Stimulated activated CD4-positive, alpha-beta T cell treated with anti-CD3 and anti-CD28 coated beads, TNF-alpha, amount 100 ng/mL, for 1 hour (primary cell): ENCODE data around the gene OR56A4.

Experiments
- DNase-seq, 3 donors: peaks; one replicate each; pipeline ENCODE4 v3.0.0-alpha.2; 2020; ENCODE audit warnings: low read depth in 3 of 3, low spot score in 1 of 3

The OR56A4 gene, protein sequence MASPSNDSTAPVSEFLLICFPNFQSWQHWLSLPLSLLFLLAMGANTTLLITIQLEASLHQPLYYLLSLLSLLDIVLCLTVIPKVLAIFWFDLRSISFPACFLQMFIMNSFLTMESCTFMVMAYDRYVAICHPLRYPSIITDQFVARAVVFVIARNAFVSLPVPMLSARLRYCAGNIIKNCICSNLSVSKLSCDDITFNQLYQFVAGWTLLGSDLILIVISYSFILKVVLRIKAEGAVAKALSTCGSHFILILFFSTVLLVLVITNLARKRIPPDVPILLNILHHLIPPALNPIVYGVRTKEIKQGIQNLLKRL

DNA sequence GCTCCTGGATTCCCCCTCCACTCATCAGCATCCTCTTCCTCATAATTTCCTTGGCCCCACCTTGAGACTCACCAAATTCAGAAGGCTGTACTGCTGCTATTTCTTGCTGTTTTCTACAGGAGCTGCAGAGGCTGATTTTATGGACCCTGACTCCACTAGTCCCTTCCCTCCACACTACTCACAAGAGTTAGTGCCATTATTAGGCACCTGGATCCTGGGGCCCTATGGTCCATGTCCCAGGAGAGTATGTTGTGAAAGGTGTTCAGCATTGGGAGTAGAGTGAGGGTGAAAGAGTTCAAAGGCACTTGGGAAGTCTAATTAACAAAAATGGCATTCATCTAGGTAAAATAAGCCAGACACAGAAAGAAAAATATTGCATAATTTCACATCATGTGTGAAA, at the start of gene OR56A4:
Gene OR56A4 (minus strand): TSS at position 101 of the 400 bp plus-strand sequence. CDS start 3,954 bp downstream, outside the sequence.
- no peak for DNase-seq

DNA sequence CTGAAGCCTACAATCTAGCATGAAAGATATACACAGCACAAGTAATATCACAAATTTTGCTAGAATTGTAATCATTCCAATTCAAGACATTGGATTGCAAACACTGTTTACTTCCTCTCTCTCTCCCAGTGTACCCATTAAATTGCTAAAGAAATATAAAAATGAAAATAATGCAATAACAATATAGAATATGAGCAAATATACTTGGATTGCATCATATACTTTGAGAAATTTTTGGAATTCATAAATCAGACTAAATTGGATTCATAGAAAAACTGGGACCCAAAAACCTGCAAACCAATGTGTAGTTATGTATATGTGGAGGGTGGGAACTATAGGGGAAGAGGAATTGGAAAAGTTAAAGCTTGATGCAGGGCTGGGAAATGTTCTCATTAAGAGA, 48.8 kb upstream of the OR56A4 start:
- DNase-seq, result no peak

DNA sequence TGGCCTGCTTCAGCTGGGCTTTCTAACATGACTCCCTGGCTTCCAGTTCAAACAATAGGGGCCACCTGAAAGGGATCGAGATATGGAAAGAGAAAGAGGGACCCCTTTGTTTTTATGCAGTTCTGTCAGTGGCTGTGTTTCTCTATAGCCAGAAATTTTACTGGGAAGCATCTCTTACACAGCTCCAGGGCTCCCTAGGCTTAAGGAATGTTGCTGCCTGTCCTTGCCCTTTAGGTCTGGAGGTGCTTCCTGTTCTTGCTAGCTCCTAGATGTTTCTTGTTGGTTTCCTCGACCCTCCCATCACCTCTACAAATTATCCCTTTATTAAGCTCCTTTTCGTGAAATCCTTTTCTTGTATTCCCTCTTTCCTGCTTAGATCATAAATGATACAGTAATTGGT, 45.6 kb upstream of the OR56A4 start:
- DNase-seq, result no peak

DNA sequence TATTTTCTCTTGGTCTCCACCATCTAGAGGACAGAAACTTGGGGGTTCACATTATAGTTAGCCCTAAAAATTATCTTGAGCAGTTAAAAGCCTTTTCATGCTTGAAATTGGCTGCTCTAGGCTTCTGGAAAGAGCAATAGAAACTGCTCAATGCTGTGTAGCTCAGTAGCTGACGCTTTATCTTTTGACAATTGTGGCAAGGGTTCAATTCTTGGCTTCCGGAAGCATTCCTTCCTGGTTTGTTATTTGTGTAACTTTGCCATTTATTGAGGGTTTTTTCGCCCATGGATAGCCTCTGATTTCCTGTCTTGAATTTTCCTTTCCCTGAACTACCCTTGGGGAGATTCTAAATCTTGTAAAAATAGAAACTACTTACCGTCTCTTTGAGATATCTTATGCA, 34.1 kb upstream of the OR56A4 start:
- no peak for DNase-seq

DNA sequence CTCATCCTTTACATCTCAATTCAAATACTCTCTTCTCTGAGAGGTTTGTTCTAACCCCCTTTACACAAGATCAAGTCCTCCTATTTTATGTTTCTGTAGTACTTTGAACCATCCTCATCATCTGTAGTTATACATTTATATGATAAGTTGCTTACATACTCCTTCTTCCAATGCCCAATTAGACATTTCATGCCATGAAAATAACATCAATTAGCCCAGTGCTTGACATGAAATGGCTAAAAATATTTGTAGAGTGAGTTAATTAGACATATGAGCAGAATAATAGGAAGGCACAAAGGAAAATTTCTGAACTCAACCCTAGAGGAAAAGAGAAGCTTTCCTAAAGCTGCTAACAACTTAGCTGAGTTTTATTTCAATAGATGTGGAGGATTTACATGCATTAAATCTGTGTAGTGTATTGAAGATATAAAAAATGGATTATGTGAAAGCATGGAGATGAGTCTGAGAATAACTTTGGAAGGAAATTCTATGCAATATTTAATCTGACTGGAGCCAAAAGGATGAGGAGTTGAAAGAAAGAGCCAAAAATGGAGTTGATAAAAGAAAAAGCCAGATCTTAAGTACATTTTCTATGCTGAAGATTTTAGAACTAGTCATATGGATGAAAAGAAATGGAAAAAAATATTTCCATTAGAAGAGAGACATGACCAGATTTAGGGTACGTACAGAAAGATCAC, 24.1 kb upstream of the OR56A4 start, which contains the start of gene OR56A1:
Gene OR56A1 (minus strand): TSS at position 51 of the 698 bp plus-strand sequence. CDS start 3,066 bp downstream, outside the sequence.
- DNase-seq, result no peak

DNA sequence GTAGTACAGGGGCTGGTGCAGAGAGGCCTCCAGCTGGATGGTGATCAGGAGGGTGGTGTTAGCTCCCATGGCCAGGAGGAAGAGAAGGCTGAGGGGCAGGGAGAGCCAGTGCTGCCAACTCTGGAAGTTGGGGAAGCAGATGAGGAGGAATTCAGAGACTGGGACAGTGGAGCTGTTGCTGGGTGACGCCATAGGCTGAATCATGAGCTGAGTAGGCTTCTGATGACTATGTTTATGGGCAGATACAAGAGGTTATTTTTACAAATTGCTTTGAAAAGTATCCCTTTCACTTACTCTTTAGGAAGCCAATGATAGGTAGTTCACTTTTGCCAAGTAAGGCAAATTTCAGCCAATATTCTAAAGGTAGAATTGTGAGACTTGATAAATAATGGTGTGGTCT, 20.8 kb upstream of the OR56A4 start:
- no peak for DNase-seq

DNA sequence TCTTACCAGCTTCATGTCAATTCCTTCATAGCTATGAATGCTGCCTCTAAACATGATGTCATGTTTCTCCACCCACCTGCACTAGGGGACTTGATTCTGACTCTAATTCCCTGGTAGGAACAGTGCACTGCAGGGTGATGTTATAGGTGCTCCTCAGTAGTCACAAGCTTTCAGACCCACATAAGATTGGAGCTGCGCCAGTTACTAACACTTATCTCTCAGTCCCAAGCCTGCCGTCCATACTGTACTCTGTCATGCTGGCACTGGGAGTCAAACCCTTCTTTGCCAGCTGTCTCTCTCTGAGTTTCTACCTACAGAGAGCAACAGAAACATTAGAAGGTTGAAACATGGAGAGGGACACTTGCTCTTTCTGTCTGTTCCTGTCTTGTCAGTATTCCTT, 18.3 kb upstream of the OR56A4 start:
- DNase-seq, result no peak

DNA sequence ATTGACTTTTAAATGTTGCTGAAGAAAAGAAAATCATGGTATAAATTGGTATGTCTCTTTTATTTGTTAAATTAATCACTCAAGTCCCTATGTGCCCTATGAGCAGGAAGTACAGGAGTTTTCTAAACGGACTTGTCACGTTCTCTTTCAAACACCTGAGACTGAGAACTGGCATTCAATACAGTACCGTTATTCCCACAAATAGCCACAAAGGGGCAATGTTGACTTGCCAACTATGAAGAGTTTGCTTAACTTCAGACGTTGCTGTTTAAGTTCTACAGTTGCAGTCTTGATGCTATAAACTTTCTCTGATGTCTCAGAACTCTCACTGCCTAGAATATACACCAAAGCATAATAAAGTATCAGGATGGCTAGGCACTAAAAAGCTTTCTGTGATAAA, 16.2 kb upstream of the OR56A4 start:
- DNase-seq, result no peak

DNA sequence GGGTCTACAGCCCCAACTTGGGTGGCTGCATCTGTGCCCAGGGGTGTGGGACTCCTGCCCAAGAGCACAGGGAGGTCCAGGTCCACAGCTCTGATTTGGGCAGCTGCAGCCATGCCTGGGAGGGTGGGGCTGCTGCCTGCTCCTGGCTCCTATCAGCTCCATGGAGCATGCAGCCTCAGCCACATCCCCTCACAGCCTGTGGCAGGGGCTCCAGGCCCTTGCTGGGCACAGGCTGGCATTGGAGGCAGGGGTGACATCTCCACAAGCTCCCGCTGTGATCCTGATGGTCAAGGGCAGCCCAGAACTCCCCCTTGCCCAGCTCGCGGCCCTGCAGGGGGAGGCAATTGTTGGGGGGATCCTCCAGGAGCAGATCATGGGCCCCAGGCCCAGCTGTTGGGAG, 6.3 kb upstream of the OR56A4 start:
- DNase-seq, result no peak

DNA sequence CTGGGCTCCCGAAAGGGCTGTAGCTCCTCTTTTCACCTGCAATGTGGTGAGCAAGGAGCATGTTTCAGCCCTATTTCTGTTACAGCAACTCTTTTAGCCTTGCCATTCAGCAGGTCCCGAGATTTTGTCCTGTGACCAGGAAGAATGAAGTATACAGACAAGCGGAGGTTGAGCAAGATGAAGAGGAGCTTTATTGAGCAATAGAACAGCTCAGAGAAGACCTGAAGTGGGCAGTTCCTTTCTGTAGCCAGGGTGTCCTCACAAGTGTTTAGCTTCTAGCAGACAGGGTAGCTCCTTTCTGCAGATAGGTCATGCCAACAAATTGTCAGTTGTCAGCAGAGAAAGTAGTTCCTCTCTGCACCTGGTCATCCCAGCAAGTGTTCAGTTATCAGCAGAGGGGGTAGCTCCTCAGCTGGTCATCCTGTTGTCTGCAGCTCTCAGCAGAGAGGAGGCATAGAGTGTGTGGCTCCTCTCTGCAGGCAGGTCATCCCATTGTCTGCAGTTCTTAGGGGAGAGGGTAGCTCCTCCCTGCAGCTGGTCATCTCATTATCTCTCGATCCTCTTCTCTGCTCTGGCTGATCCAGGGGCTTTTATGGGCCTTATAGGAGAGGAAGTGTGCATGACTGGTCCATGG, 5.4 kb upstream of the OR56A4 start:
- DNase-seq, result no peak

DNA sequence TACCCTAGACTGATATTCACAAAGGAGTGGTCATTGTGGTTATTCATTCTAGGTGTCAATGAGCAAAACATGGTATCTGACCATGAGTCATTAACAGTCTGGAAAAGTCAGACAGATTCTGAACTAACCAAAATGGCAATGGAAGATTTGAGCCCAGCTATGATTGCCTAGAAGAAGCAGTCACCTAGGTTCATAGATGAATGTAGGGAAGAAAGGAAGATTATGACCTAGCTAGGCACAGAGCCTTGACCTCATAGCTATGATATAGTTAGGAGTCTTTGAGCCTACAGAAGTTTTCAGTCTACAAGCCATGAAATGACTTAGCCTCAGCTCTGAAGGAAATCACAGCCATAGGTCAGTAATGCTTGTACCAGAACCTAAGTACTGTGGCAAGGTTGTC, 351 bp downstream of the OR56A4 start:
- DNase-seq, result no peak

DNA sequence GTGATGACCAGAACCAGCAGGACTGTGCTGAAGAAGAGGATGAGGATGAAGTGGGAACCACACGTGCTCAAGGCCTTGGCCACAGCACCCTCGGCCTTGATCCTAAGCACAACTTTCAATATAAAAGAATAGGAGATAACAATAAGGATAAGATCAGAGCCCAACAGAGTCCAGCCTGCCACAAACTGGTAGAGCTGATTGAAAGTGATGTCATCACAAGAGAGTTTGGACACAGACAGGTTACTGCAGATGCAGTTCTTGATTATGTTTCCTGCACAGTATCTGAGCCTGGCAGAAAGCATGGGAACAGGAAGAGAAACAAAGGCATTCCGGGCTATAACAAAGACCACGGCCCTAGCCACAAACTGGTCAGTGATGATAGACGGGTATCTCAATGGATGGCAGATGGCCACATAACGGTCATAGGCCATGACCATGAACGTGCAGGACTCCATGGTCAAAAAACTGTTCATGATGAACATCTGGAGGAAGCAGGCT, 4.5 kb downstream of the OR56A4 start:
- no peak for DNase-seq

DNA sequence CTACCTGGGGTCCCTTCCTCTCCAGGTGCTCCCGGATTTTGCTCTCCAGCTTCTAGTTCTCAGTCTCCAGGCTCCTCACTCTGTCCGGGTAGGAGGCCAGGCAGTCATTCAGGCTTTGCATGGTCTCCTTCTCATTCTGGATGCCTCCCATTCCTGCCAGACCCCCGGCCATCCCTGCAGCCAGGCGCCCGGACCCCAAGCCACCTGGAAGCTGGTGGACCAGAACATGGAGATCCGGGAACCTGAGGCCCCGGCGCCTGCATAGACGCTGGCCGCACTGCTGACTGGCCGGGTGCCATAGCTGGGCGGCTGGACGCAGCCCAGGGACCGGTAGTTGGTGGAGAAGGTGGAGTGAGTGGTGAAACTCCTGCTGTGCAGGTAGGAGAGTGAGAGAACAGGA, 12.0 kb downstream of the OR56A4 start:
- DNase-seq, result no peak

DNA sequence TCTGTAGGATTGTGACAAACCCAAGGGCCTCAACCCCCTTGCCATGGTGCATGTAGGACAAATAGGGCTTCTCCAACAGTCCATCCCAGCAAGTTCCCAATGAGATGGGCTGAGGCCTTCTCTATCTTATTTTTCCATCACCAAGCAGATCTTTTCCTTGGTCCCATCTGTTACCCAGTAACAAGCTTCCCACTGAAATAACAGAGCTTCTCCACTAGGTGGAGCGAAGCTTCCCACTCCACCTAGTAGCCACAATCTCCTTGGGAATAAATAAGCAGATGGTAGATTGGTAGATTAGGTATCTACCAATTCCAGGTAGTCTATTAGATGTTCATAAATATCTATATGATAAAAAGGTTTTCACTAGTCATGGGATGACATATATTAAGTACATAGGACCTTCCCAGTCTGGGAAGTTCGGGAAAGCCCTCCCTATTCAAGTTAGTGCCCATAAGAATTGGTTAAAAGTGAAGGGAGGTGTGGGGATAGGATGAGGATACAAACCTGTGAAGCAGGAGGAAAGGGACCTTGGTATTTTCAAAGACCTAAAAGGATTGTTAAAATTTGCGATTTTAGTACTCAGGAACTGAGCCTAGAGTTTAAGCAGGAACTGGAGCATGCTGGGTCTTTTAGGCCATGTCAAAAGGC, 14.0 kb downstream of the OR56A4 start:
- no peak for DNase-seq

DNA sequence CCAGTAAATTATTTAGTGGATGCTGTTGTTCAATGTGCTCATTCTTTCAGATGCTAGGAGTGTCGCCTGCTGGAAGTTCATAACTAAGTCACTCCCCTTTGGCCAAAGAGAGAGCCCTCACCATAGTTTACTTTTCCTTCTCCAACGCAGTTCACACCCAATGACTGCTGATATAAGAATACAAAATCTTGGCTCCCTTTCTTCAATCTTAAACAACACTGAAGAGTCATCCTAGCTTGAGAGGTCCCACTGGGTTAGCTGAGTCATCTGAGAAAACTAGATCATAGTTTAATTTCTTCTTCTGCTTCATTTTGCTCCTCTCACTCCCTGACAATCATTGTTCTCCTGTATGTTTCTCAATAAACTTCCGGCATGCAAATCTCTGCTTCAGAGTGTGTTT, 14.6 kb downstream of the OR56A4 start:
- DNase-seq, result no peak

DNA sequence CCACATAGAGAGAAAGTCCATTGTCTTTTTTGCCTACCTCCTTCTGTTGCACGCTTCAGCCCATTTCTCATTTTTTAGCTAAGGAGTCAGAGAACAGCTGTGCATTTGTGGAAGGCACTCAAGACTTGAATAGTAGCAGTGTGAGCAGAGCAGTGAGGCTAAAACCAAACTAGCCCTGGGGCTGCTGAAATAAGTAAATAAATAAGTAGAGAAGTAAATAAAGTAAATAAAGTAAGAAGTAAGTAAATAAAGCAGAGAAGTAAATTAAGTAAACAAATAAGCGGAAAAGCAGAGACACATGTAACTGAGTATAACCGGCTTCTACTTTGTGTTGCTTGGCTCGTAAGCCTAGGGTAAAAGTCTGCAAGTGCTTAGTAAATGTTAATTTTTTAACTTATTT, 17.5 kb downstream of the OR56A4 start:
- no peak for DNase-seq

DNA sequence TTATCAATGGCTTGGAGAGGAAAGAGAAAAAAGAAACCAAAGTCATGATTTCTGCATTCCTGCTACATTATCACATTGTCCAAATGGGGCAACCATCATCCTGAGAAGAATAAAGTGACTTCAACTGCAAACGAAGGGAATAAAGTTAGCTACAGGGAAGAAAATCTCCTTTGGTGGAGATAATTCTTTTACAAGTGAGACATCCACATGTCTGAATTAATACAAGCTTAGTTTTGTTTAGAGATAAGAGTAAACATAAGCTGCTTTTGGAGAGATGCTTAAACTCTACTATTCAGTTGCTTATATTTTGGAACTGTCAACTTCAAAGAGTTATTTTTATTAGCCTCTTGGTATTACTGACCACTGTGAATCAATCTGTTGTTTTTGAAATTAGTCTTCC, 19.9 kb downstream of the OR56A4 start, which contains the start of gene OR52L1:
Gene OR52L1 (minus strand): TSS at position 101 of the 400 bp plus-strand sequence. CDS start 55 bp downstream, at position 46.
- no peak for DNase-seq

DNA sequence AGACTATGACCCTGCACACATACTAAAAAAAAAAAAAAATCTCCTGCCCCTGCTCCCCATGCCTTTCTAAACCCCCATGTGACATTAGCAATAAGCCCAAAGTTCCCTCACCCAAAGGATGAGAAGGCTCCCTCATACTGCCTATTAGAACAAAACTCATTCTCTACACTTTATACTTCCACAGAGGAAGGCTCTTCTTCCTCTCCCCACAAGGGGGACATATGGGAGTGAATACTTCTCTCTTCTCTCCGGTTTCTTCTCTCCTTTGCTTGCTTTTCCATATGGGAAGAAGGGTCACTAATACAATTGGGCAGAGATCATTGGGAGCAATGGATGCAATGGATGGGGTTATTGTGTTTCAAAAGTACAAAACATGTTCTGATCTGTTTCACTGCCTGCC, 23.3 kb downstream of the OR56A4 start:
- no peak for DNase-seq

DNA sequence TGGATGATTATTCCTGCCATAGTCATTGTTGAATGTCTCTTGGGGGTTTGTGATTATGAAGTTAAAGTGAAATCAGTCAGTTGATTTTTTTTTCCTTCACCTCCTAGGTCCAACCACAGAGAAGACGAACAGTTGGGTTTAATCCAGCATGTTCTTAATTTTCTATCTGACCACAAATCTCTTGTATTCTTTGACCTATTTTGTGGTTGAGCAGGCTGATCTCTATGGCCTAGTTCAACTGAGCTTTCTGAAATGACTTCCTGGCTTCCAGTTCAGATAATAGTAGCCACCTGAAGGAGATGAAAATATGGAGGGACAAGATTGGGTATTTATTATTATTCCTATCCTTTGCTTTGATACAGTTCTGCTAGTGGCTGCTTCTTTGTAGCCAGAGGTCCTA, 33.2 kb downstream of the OR56A4 start:
- DNase-seq, result no peak

DNA sequence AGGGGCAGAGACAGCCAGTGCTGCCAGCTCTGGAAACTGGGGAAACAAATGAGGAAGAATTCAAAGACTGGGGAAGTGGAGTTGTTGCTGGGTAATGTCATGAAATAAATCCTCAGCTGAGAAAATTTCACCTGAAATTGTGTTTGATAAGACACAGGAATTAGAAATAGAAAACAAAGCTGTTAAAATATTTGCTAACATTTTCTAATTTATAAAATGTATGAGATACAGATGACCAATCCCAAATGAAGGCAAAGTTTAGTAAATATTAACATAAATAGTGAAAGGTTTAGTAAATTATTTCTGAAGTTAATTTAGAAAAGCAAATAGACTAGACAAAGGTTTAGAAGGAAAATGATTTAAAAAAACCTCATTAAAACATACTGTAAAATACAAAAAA, 38.4 kb downstream of the OR56A4 start, which contains the start of gene OR56A5:
Gene OR56A5 (minus strand): TSS at position 101 of the 400 bp plus-strand sequence. CDS start 0 bp downstream, at position 101.
- DNase-seq, result no peak

DNA sequence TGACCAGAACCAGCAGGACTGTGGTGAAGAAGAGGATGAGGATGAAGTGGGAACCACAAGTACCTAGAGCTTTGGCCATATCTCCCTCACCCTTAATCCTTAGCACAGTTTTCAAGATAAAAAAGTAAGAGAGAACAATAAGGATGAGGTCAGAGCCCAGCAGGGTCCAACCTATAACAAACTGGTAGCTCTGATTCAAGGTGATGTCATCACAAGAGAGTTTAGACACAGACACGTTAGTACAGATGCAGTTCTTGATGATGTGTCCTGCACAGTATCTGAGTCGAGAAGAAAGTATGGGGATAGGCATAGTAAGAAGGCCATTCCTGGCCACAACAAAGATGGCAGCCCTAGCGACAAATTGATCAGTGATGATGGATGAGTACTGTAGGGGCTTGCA, 39.0 kb downstream of the OR56A4 start:
- DNase-seq, result no peak
